Natural killer cell (primary cell): Measurements from ENCODE around the gene FSTL4. TPM values are rescaled to one million over a fixed set of nuclear protein-coding genes. Genes with fewer than 3 reads are reported as not detected.
A peak's percentile ranks its signal among the peaks of the same experiment; 100 is the strongest.

Source experiments
- ATAC-seq, 3 donors: fragments of 150-1000 bp in 2 of 3; fragments of 200-7000 bp in 1 of 3; cut with Tn5 transposase; 1 replicate in 1 of 3; 2 replicates in 2 of 3; pipeline ENCODE4 v1.10.0; 2021; ENCODE audit warnings: mild to moderate bottlenecking in 2 of 3, moderate library complexity in 2 of 3
- DNase-seq, 2 donors: peaks; one replicate each; pipeline versions ENCODE4 v3.0.0 to v3.0.0-alpha.2; 2013 to 2021; ENCODE audit warnings: mixed read lengths in 1 of 2
- H3K27ac ChIP-seq: one replicate; pipeline ENCODE4 v1.5.1; 2013; ENCODE audit warnings: mild to moderate bottlenecking, low read length
- H3K27me3 ChIP-seq: one replicate; pipeline ENCODE4 v1.6.1; 2013; ENCODE audit warnings: low read length; ENCODE audit not compliant: control insufficient read depth, insufficient read depth
- H3K36me3 ChIP-seq: one replicate; pipeline ENCODE4 v1.6.1; 2013; ENCODE audit warnings: low read length; ENCODE audit not compliant: control insufficient read depth, insufficient read depth
- H3K4me1 ChIP-seq: one replicate; pipeline ENCODE4 v1.6.1; 2013; ENCODE audit warnings: low read length; ENCODE audit not compliant: control insufficient read depth, insufficient read depth
- H3K4me3 ChIP-seq: one replicate; pipeline ENCODE4 v1.5.1; 2013; ENCODE audit warnings: low read length
- H3K9me3 ChIP-seq: one replicate; pipeline ENCODE4 v1.6.1; 2013; ENCODE audit warnings: low read length; ENCODE audit not compliant: control insufficient read depth, insufficient read depth
- H3K27ac Mint-ChIP-seq, 2 donors: one replicate each; pipeline ENCODE4 v1.8.0; 2022; ENCODE audit warnings: mild to moderate bottlenecking in 2 of 2, mixed read lengths in 2 of 2, moderate library complexity in 1 of 2
- H3K27me3 Mint-ChIP-seq, 2 donors: one replicate each; pipeline ENCODE4 v1.8.0; 2022; ENCODE audit warnings: low read depth in 2 of 2, mixed read lengths in 2 of 2
- H3K36me3 Mint-ChIP-seq: one replicate; pipeline ENCODE4 v1.8.0; 2022; ENCODE audit warnings: mixed read lengths
- H3K4me1 Mint-ChIP-seq, 2 donors: one replicate each; pipeline ENCODE4 v1.8.0; 2022; ENCODE audit warnings: mixed read lengths in 2 of 2
- H3K4me3 Mint-ChIP-seq: one replicate; pipeline ENCODE4 v1.8.0; 2022; ENCODE audit warnings: mild to moderate bottlenecking, moderate library complexity, mixed read lengths
- H3K9me3 Mint-ChIP-seq, 2 donors: one replicate each; pipeline ENCODE4 v1.8.0; 2022; ENCODE audit warnings: mixed read lengths in 2 of 2
- WGBS: methylation state at CpG from one replicate; pipeline ENCODE4 v1.1.7; 2013; ENCODE audit warnings: missing lambda C conversion rate; ENCODE audit not compliant: insufficient coverage; 5-methylcytosine and 5-hydroxymethylcytosine counted together
- intact Hi-C: fragments of 100-400 bp; cut with micrococcal nuclease; formaldehyde crosslinking; loops from one replicate; pipeline ENCODE4 v1.14.2; 2022
- total RNA-seq, 4 donors: library from RNA; stranded (reverse); fragments of 120-200 nt in 1 of 4; gene quantifications; one replicate each; pipeline versions ENCODE4 v1.2.3 to v1.2.4, GENCODE V29; 2013 to 2022
- TF ChIP-seq, protein P1 (sequence below): fragments of 200-600 bp; IDR thresholded peaks from one replicate; pipeline ENCODE4 v1.8.0; 2022; ENCODE audit warnings: antibody characterized with exemption

FSTL4 gene
- total RNA-seq, 3 donors from 2014 or later (not counting 1 experiment from before 2014, with no cell fraction given), result 0.11 to 0.75 (median 0.55) TPM

DNA sequence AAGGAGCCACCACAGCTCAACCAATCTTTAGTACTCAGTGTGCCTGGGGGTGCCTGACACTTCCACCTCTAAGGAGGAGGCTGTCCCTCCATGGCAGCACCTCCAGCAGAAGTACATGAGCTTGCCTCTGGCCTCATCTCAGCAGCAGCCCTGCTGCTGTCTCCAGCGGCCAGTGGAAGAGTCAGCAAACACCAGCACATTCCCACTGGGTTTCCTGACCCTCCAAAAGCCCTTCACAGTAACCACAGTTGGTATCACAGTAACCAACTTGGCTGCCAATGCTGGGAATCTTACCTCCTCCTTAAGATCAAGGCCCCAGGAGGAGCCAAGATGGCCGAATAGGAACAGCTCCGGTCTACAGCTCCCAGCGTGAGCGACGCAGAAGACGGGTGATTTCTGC lies 29.4 kb downstream of the FSTL4 start:
- H3K27me3 ChIP-seq, result peaks cover 3% of the 10 kb centered on the region
- H3K36me3 ChIP-seq, result no peaks in the 10 kb centered on the region
- Mint-ChIP-seq H3K27ac (no peak overlapping the region), H3K9me3 (no peaks in the 10 kb centered on the region), H3K4me1 (no peaks in the 10 kb centered on the region), H3K4me3 (no peak overlapping the region), H3K27me3 (peaks cover 4 to 11% of the 10 kb centered on the region in 2 donors), H3K36me3 (no peaks in the 10 kb centered on the region)
- no peak overlapping the region for H3K4me3 ChIP-seq
- H3K27ac ChIP-seq, result no peak overlapping the region
- ATAC-seq, result peak in 1 of 3 donors; percentile 35
- TF ChIP-seq, protein P1, sequence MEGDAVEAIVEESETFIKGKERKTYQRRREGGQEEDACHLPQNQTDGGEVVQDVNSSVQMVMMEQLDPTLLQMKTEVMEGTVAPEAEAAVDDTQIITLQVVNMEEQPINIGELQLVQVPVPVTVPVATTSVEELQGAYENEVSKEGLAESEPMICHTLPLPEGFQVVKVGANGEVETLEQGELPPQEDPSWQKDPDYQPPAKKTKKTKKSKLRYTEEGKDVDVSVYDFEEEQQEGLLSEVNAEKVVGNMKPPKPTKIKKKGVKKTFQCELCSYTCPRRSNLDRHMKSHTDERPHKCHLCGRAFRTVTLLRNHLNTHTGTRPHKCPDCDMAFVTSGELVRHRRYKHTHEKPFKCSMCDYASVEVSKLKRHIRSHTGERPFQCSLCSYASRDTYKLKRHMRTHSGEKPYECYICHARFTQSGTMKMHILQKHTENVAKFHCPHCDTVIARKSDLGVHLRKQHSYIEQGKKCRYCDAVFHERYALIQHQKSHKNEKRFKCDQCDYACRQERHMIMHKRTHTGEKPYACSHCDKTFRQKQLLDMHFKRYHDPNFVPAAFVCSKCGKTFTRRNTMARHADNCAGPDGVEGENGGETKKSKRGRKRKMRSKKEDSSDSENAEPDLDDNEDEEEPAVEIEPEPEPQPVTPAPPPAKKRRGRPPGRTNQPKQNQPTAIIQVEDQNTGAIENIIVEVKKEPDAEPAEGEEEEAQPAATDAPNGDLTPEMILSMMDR, result no peak
- H3K9me3 ChIP-seq, result no peaks in the 10 kb centered on the region
- WGBS, result 53% methylated on average over 1 of the region's 7 CpGs
- H3K4me1 ChIP-seq, result no peaks in the 10 kb centered on the region
- DNase-seq, result no peak
- intact Hi-C loops, result no loop called here

DNA sequence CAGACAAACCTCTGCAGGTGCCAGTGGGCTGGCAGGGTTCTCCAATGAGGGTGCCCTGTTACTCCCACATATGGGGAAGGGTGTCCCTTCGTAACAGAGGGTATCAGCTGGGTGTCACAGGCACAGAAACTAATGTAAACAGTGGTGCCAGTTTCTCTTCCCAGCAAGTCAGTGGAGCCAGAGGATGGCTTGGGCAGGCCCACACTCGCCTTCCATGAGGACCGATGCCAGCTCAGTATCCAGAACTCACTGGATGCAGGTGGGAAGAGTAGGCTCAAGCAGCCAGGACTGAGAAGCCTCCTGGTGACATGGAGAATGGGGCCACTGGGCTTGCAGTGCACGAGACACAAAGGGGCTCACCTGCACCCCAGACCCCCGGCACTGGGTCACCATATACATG lies 30.4 kb downstream of the FSTL4 start:
- H3K27me3 Mint-ChIP-seq, result peaks cover 4 to 16% of the 10 kb centered on the region in 2 donors
- H3K4me3 Mint-ChIP-seq, result no peak overlapping the region
- H3K27ac Mint-ChIP-seq, result no peak overlapping the region
- no peaks in the 10 kb centered on the region for H3K4me1 Mint-ChIP-seq
- Histone ChIP-seq H3K9me3 (no peaks in the 10 kb centered on the region), H3K27ac (no peak overlapping the region), H3K4me1 (no peaks in the 10 kb centered on the region), H3K4me3 (no peak overlapping the region), H3K36me3 (no peaks in the 10 kb centered on the region), H3K27me3 (peaks cover 6% of the 10 kb centered on the region)
- DNase-seq (no peak), ATAC-seq (no peak)
- H3K36me3 Mint-ChIP-seq, result no peaks in the 10 kb centered on the region
- intact Hi-C loops, result no loop called here
- 84% methylated on average over 4 of the region's 5 CpGs for WGBS
- no peaks in the 10 kb centered on the region for H3K9me3 Mint-ChIP-seq
- TF ChIP-seq, protein P1, result no peak

DNA sequence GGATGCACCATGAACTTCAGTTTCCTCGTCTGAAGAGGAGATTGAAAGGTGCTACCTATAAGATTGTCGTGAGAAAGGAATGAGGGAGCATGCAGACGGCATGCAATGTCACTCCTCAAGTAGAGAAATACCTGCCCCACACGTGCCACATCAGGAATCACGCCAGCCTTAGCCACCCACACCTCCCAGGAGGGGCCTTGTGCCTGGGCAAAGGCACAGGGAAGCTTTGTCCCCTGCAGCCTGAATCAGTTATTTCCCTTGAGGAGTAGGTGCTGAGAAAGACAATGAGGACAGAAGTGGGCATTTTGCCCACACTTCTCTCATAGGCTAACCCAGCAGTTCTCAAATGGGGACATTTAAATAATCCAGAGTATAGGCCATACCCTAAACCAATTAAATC lies 31.0 kb downstream of the FSTL4 start:
- H3K4me1 ChIP-seq, result no peaks in the 10 kb centered on the region
- Mint-ChIP-seq H3K4me1 (no peaks in the 10 kb centered on the region), H3K27me3 (peaks cover 4 to 21% of the 10 kb centered on the region in 2 donors), H3K9me3 (no peaks in the 10 kb centered on the region), H3K27ac (no peak overlapping the region), H3K4me3 (no peak overlapping the region), H3K36me3 (no peaks in the 10 kb centered on the region)
- no peak overlapping the region for H3K27ac ChIP-seq
- H3K36me3 ChIP-seq, result no peaks in the 10 kb centered on the region
- H3K4me3 ChIP-seq, result no peak overlapping the region
- peaks cover 6% of the 10 kb centered on the region for H3K27me3 ChIP-seq
- intact Hi-C loops, result no loop called here
- 83% methylated on average over 5 of the region's 5 CpGs for WGBS
- no peak for ATAC-seq
- no peak for DNase-seq
- no peaks in the 10 kb centered on the region for H3K9me3 ChIP-seq
- TF ChIP-seq, protein P1, result no peak

DNA sequence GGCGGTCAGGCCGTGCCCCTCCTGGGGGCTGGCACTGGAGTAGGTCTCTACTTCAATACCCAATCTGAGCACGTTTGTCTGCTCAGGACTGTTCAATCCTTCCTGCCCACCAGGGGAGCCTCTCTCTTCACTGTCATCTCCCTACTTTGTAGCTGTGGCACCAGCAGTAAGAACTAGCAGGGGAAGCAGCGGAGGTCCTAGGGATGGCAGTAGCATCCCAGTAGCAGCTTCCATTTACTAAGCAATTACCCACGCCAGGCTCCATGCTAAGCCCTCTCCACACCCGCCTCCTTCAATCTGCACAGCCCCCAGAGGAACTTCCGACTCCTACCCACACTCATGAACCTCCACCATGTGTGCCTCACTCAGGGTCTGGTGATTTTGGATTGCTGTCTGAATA lies 31.7 kb downstream of the FSTL4 start:
- no peaks in the 10 kb centered on the region for H3K9me3 Mint-ChIP-seq
- no peaks in the 10 kb centered on the region for H3K9me3 ChIP-seq
- H3K4me1 Mint-ChIP-seq, result no peaks in the 10 kb centered on the region
- no peak overlapping the region for H3K4me3 ChIP-seq
- no peak for ATAC-seq
- peaks cover 4 to 26% of the 10 kb centered on the region in 2 donors for H3K27me3 Mint-ChIP-seq
- H3K27ac ChIP-seq, result no peak overlapping the region
- H3K27me3 ChIP-seq, result peaks cover 6% of the 10 kb centered on the region
- H3K4me3 Mint-ChIP-seq, result no peak overlapping the region
- 73% methylated on average over 7 of the region's 7 CpGs for WGBS
- TF ChIP-seq, protein P1, result no peak
- no peak for DNase-seq
- H3K4me1 ChIP-seq, result no peaks in the 10 kb centered on the region
- H3K36me3 Mint-ChIP-seq, result no peaks in the 10 kb centered on the region
- no peaks in the 10 kb centered on the region for H3K36me3 ChIP-seq
- no peak overlapping the region for H3K27ac Mint-ChIP-seq
- intact Hi-C loops, result no loop called here
